ENCODE data around the gene GABPB1.

DNA sequence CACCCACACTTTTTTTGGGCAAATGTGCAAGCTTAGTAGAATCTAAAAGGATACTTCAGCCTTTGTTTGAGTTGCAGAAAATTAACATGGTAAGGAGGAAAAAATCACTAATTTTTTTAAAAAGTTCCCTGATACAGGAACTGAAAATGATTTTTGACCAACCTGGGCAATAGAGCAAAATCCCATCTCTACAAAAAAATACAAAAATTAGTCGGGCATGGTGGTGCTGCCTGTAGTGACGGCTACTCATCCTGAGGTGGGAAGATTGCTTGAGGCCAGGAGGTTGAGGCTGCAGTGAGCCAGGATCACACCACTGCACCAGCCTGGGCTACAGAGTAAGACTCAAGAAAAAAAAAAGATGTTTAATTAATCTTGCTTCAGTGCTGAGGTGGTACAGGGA, 10.6 kb upstream of the GABPB1 start:
- no peak for TF ChIP-seq MYC (IDR thresholded peaks at IDR 0.05; ENCODE audit: insufficient read depth, insufficient read length, insufficient replicate concordance, low read length, severe bottlenecking)
- TF ChIP-seq EP300 (IDR thresholded peaks at IDR 0.05; ENCODE audit: borderline replicate concordance in 1 of 2, control insufficient read depth in 1 of 2, low read depth in 2 of 2, low read length in 2 of 2): no peak
- TF ChIP-seq ESRRA (IDR thresholded peaks at IDR 0.05; ENCODE audit: low read length): no peak
- TF ChIP-seq, protein P1, sequence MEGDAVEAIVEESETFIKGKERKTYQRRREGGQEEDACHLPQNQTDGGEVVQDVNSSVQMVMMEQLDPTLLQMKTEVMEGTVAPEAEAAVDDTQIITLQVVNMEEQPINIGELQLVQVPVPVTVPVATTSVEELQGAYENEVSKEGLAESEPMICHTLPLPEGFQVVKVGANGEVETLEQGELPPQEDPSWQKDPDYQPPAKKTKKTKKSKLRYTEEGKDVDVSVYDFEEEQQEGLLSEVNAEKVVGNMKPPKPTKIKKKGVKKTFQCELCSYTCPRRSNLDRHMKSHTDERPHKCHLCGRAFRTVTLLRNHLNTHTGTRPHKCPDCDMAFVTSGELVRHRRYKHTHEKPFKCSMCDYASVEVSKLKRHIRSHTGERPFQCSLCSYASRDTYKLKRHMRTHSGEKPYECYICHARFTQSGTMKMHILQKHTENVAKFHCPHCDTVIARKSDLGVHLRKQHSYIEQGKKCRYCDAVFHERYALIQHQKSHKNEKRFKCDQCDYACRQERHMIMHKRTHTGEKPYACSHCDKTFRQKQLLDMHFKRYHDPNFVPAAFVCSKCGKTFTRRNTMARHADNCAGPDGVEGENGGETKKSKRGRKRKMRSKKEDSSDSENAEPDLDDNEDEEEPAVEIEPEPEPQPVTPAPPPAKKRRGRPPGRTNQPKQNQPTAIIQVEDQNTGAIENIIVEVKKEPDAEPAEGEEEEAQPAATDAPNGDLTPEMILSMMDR (IDR thresholded peaks at IDR 0.05 in 2 of 3, conservative IDR thresholded peaks at IDR 0.05 in 1 of 3; ENCODE audit: control insufficient read depth in 2 of 3, extremely low read depth in 1 of 3, insufficient read depth in 1 of 3, low read depth in 3 of 3, low read length in 3 of 3): no peak

Data from GM12878 (cell line).